NT2/D1 (cell line): ENCODE data around the gene CYB561A3.

Experiments used
- DNase-seq: peaks from one replicate; pipeline ENCODE4 v3.0.0-alpha.2; 2011; ENCODE audit warnings: low read depth, low spot score
- H3K27me3 ChIP-seq: 2 replicates; pipeline ENCODE4 v1.6.0; 2011; ENCODE audit warnings: mild to moderate bottlenecking; ENCODE audit not compliant: insufficient read length, insufficient read depth
- H3K36me3 ChIP-seq: 2 replicates; pipeline ENCODE4 v1.6.1; 2011; ENCODE audit warnings: mild to moderate bottlenecking, low read length, mixed read lengths; ENCODE audit not compliant: insufficient read depth, insufficient read length
- H3K4me1 ChIP-seq: 2 replicates; pipeline ENCODE4 v1.5.1; 2011; ENCODE audit not compliant: insufficient read depth, insufficient read length
- H3K4me3 ChIP-seq: 2 replicates; pipeline ENCODE4 v1.5.1; 2011; ENCODE audit warnings: low read depth; ENCODE audit not compliant: insufficient read length
- H3K9ac ChIP-seq: 2 replicates; pipeline ENCODE4 v1.6.0; 2011; ENCODE audit warnings: low read depth; ENCODE audit not compliant: insufficient read length
- H3K9me3 ChIP-seq: 2 replicates; pipeline ENCODE4 v1.5.1; 2011; ENCODE audit warnings: mild to moderate bottlenecking, low read length; ENCODE audit not compliant: insufficient read depth
- SUZ12 ChIP-seq: IDR thresholded peaks from 2 replicates; pipeline ENCODE4 v1.6.1; 2011; ENCODE audit not compliant: insufficient read length, insufficient read depth; ENCODE audit errors: extremely low read depth
- YY1 ChIP-seq: IDR thresholded peaks from 2 replicates; pipeline ENCODE4 v1.6.1; 2011; ENCODE audit not compliant: insufficient read length, insufficient read depth
- ZNF274 ChIP-seq: IDR thresholded peaks from 2 replicates; pipeline ENCODE4 v1.6.1; 2011; ENCODE audit warnings: mild to moderate bottlenecking, low read depth, low read length

Gene CYB561A3

DNA sequence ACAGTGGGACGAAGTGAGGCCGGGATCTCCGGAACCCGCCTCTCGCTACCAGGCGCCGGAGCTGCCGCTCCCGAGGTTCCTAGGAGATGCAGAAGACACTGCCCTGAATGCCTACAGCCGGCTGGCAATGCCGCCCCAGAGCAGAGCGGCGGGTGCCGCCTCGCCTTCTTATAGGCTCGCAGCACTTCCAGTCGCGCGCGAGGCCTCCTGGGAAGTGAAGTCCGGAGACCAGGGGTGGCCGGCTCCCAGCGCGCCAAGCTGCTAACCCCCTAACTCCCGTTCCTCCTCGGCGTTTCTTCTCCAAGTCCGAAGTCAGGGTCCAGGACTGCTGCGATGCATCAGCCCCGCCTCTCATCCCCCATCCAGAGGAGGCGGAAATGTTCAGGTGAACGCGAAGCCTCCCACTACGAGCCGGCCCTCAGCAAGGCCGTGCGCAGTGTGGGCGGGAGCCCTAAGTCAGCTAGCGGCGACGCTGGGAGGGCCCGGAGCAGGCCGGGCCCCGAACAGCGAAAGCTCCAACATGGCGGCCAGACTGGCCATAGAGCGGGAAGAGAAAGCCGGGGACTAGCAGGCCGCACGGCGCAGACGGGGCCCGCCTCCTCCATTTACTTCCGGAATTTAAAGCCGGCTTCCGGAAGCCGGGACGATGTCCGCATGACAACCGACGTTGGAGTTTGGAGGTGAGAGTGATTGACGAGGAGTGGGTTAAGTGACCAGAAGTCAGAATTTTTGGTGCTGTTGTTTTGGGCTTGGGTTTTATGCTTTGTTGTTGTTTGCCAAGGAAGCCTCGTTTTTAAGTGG lies at the start of gene CYB561A3, which contains the start of gene TMEM138:
CYB561A3 (minus strand) TSS at position 142 of the 801 bp plus-strand sequence. CDS start 5,169 bp downstream, outside the sequence.
TMEM138 (plus strand) TSS at position 634 of the 801 bp plus-strand sequence. CDS start 2,017 bp downstream, outside the sequence.
- peaks cover 36% of the 10 kb centered on the region for H3K36me3 ChIP-seq
- peak within 1 kb of the TSS; percentile 94 for H3K4me3 ChIP-seq
- no peaks in the 10 kb centered on the region for H3K9me3 ChIP-seq
- peak; percentile 85 for TF ChIP-seq YY1
- TF ChIP-seq SUZ12 = no peak
- no peak for TF ChIP-seq ZNF274
- no peaks in the 10 kb centered on the region for H3K4me1 ChIP-seq
- peak within 1 kb of the TSS; percentile 98 for H3K9ac ChIP-seq
- no peaks in the 10 kb centered on the region for H3K27me3 ChIP-seq
- peak; percentile 92 for DNase-seq

GRCh38 chr11:61406991-61407728 lies 45.5 kb upstream of the CYB561A3 start:
- H3K4me1 ChIP-seq = no peaks in the 10 kb centered on the region
- DNase-seq = no peak
- H3K9ac ChIP-seq = no peak overlapping the region
- no peak for TF ChIP-seq SUZ12
- TF ChIP-seq YY1 = no peak
- TF ChIP-seq ZNF274 = no peak
- H3K36me3 ChIP-seq = peaks cover 95% of the 10 kb centered on the region
- no peaks in the 10 kb centered on the region for H3K27me3 ChIP-seq
- no peak overlapping the region for H3K4me3 ChIP-seq
- no peaks in the 10 kb centered on the region for H3K9me3 ChIP-seq

GRCh38 chr11:61406067-61406466 lies 44.4 kb upstream of the CYB561A3 start:
- Histone ChIP-seq H3K9me3 (no peaks in the 10 kb centered on the region), H3K27me3 (no peaks in the 10 kb centered on the region), H3K4me3 (no peak overlapping the region), H3K4me1 (no peaks in the 10 kb centered on the region), H3K9ac (no peak overlapping the region), H3K36me3 (peaks cover 96% of the 10 kb centered on the region)
- TF ChIP-seq SUZ12 (no peak), YY1 (no peak), ZNF274 (no peak)
- no peak for DNase-seq

GRCh38 chr11:61404641-61405040 lies 43.0 kb upstream of the CYB561A3 start:
- Histone ChIP-seq H3K27me3 (no peaks in the 10 kb centered on the region), H3K9me3 (no peaks in the 10 kb centered on the region), H3K9ac (no peak overlapping the region), H3K36me3 (peaks cover 86% of the 10 kb centered on the region), H3K4me3 (no peak overlapping the region), H3K4me1 (no peaks in the 10 kb centered on the region)
- no peak for DNase-seq
- TF ChIP-seq SUZ12 (no peak), ZNF274 (no peak), YY1 (no peak)

DNA sequence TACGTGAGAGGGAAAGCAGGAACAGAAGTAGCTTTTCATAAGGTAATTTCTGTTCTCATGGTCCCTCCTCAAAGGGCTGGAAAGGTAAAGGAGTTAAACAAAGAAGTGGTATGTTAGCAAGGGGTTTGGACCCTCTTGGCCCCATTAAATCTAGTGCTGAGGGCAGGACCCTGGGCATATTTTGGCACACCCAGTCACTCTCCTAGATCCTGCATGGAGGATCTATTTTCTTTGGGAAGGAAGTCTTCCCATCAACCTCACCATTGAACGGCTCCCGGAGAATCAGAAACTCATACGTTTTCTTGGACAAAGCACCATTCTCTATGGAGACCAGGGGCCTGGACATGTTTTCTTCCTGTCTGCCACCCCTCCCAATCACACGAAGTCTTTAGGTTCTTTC lies 42.4 kb upstream of the CYB561A3 start:
- H3K27me3 ChIP-seq = no peaks in the 10 kb centered on the region
- no peak overlapping the region for H3K9ac ChIP-seq
- no peak for TF ChIP-seq ZNF274
- TF ChIP-seq SUZ12 = no peak
- TF ChIP-seq YY1 = no peak
- H3K4me1 ChIP-seq = no peaks in the 10 kb centered on the region
- H3K36me3 ChIP-seq = peaks cover 82% of the 10 kb centered on the region
- H3K9me3 ChIP-seq = no peaks in the 10 kb centered on the region
- no peak for DNase-seq
- H3K4me3 ChIP-seq = no peak overlapping the region

- no peaks in the 10 kb centered on the region for H3K27me3 ChIP-seq
- H3K9me3 ChIP-seq = no peaks in the 10 kb centered on the region
- TF ChIP-seq SUZ12 (no peak), ZNF274 (no peak), YY1 (no peak)
- no peak overlapping the region for H3K4me3 ChIP-seq
- DNase-seq = no peak
- H3K9ac ChIP-seq = no peak overlapping the region
- peaks cover 82% of the 10 kb centered on the region for H3K36me3 ChIP-seq
- H3K4me1 ChIP-seq = no peaks in the 10 kb centered on the region
Measured at GRCh38 chr11:61403658-61404057, 42.0 kb upstream of the CYB561A3 start.

- no peaks in the 10 kb centered on the region for H3K27me3 ChIP-seq
- TF ChIP-seq SUZ12 (no peak), YY1 (no peak), ZNF274 (no peak)
- no peak overlapping the region for H3K9ac ChIP-seq
- no peak overlapping the region for H3K4me3 ChIP-seq
- peaks cover 74% of the 10 kb centered on the region for H3K36me3 ChIP-seq
- no peak for DNase-seq
- no peaks in the 10 kb centered on the region for H3K9me3 ChIP-seq
- no peaks in the 10 kb centered on the region for H3K4me1 ChIP-seq
Measured at GRCh38 chr11:61401573-61401972, 39.9 kb upstream of the CYB561A3 start.
